Smooth muscle cell of the brain vasculature (primary cell): ENCODE data around the gene ADAMTS12.

ENCODE experiments used
- DNase-seq: peaks from one replicate; pipeline ENCODE4 v3.0.0-alpha.2; 2012; ENCODE audit warnings: low read depth, low spot score

ADAMTS12 gene

GRCh38 chr5:33808699-33809098 lies 83.1 kb downstream of the ADAMTS12 start:
- no peak for DNase-seq

GRCh38 chr5:33807771-33808170 lies 84.0 kb downstream of the ADAMTS12 start:
- DNase-seq = no peak

- DNase-seq = no peak
Observed at GRCh38 chr5:33806738-33807442, 84.9 kb downstream of the ADAMTS12 start.

- no peak for DNase-seq
Observed at GRCh38 chr5:33801292-33801691, 90.5 kb downstream of the ADAMTS12 start.

- no peak for DNase-seq
Observed at GRCh38 chr5:33800241-33800950, 91.4 kb downstream of the ADAMTS12 start.

- no peak for DNase-seq
Observed at GRCh38 chr5:33795496-33795895, 96.3 kb downstream of the ADAMTS12 start.

GRCh38 chr5:33794550-33795181 lies 97.1 kb downstream of the ADAMTS12 start:
- no peak for DNase-seq

- no peak for DNase-seq
Observed at GRCh38 chr5:33793836-33794549, 97.8 kb downstream of the ADAMTS12 start.

GRCh38 chr5:33793276-33793675 lies 98.5 kb downstream of the ADAMTS12 start:
- DNase-seq = no peak

GRCh38 chr5:33792559-33792958 lies 99.2 kb downstream of the ADAMTS12 start:
- DNase-seq = no peak

GRCh38 chr5:33789567-33789957 lies 102.2 kb downstream of the ADAMTS12 start:
- DNase-seq = no peak

GRCh38 chr5:33788922-33789566 lies 102.7 kb downstream of the ADAMTS12 start:
- DNase-seq = peak; percentile 89

GRCh38 chr5:33785571-33785970 lies 106.2 kb downstream of the ADAMTS12 start:
- no peak for DNase-seq

GRCh38 chr5:33781286-33781685 lies 110.5 kb downstream of the ADAMTS12 start:
- peak; percentile 43 for DNase-seq

GRCh38 chr5:33776151-33776660 lies 115.6 kb downstream of the ADAMTS12 start:
- DNase-seq = no peak

GRCh38 chr5:33774341-33774740 lies 117.4 kb downstream of the ADAMTS12 start:
- DNase-seq = no peak

GRCh38 chr5:33772380-33772897 lies 119.4 kb downstream of the ADAMTS12 start:
- no peak for DNase-seq

- DNase-seq = no peak
Observed at GRCh38 chr5:33769968-33770367, 121.8 kb downstream of the ADAMTS12 start.

GRCh38 chr5:33769196-33769595 lies 122.6 kb downstream of the ADAMTS12 start:
- no peak for DNase-seq

GRCh38 chr5:33766023-33766422 lies 125.8 kb downstream of the ADAMTS12 start:
- no peak for DNase-seq

- DNase-seq = no peak
Observed at GRCh38 chr5:33764786-33765185, 127.0 kb downstream of the ADAMTS12 start.
